SK-N-SH (cell line): ENCODE results near the gene TTC31. TPM values are rescaled to one million over a fixed set of nuclear protein-coding genes. Genes with fewer than 3 reads are reported as not detected.

Experiments
- CTCF ChIA-PET: fragments of 300-600, 350-600 bp; formaldehyde crosslinking; extraction: SDS; loops from one replicate; lab custom pipeline; 2021; lab: Yijun Ruan, JAX
- POLR2A ChIA-PET: fragments of 350-600 bp; sonication (Branson Sonifier 250); formaldehyde crosslinking; extraction: SDS; loops from one replicate; lab custom pipeline; 2020; ENCODE audit warnings: antibody characterized with exemption, inconsistent platforms; lab: Yijun Ruan, JAX
- DNase-seq: peaks from one replicate; pipeline ENCODE4 v3.0.0; 2012
- H2AFZ ChIP-seq: fragments of 200-600 bp; sonication (generic); 2 replicates; pipeline ENCODE4 v1.8.1; 2016; ENCODE audit warnings: antibody characterized with exemption, mild to moderate bottlenecking, low read depth
- H3F3A ChIP-seq: fragments of 200-600 bp; sonication (generic); replicated peaks from 2 replicates; pipeline ENCODE3; 2016; ENCODE audit warnings: antibody characterized with exemption, mild to moderate bottlenecking; ENCODE audit not compliant: insufficient read depth
- H3K27ac ChIP-seq, 2 experiments: fragments of 200-500 bp in 1 of 2; fragments of 200-600 bp in 1 of 2; sonication (Bioruptor generic) in 1 of 2; sonication (generic), shearing (Covaris generic) in 1 of 2; 2 replicates each; pipeline versions ENCODE4 v1.5.1 to v1.6.1; 2014 to 2016; ENCODE audit warnings: low read depth in 2 of 2, inconsistent platforms in 1 of 2, low read length in 1 of 2, mild to moderate bottlenecking in 1 of 2, mixed read lengths in 1 of 2
- H3K27me3 ChIP-seq: fragments of 200-600 bp; sonication (generic), shearing (Covaris generic); 2 replicates; pipeline ENCODE4 v1.6.1; 2016; ENCODE audit warnings: mixed run types; ENCODE audit not compliant: insufficient read depth
- H3K36me3 ChIP-seq, 2 experiments: fragments of 200-500 bp in 1 of 2; fragments of 200-600 bp in 1 of 2; sonication (Bioruptor generic) in 1 of 2; sonication (generic) in 1 of 2; replicated peaks in 1 of 2; 2 replicates each; pipeline versions ENCODE3 to v1.5.1; 2014 to 2016; ENCODE audit warnings: low read length in 1 of 2, mild to moderate bottlenecking in 1 of 2; ENCODE audit not compliant: insufficient read depth in 2 of 2, control insufficient read depth in 1 of 2
- H3K4me1 ChIP-seq, 2 experiments: fragments of 200-500 bp in 1 of 2; fragments of 200-600 bp in 1 of 2; sonication (Bioruptor generic) in 1 of 2; sonication (generic), shearing (Covaris generic) in 1 of 2; 2 replicates each; pipeline versions ENCODE4 v1.5.1 to v1.6.1; 2014 to 2016; ENCODE audit warnings: low read depth in 1 of 2, low read length in 1 of 2, mixed run types in 1 of 2; ENCODE audit not compliant: insufficient read depth in 2 of 2, control insufficient read depth in 1 of 2
- H3K4me2 ChIP-seq: fragments of 200-600 bp; sonication (generic), shearing (Covaris generic); 2 replicates; pipeline ENCODE4 v1.6.1; 2017; ENCODE audit warnings: mixed run types
- H3K4me3 ChIP-seq, 2 experiments: fragments of 200-500 bp in 1 of 2; fragments of 200-600 bp in 1 of 2; sonication (Bioruptor generic) in 1 of 2; sonication (generic), shearing (Covaris generic) in 1 of 2; 2 replicates each; pipeline versions ENCODE4 v1.5.1 to v1.8.1; 2014 to 2016; ENCODE audit warnings: low read depth in 2 of 2, inconsistent platforms in 1 of 2, low read length in 1 of 2, mild to moderate bottlenecking in 1 of 2, mixed read lengths in 1 of 2, moderate library complexity in 1 of 2
- H3K79me2 ChIP-seq: fragments of 200-600 bp; sonication (generic); 2 replicates; pipeline ENCODE4 v1.8.1; 2017; ENCODE audit warnings: mild to moderate bottlenecking; ENCODE audit not compliant: insufficient read depth
- H3K9ac ChIP-seq: fragments of 200-600 bp; sonication (generic); 2 replicates; pipeline ENCODE4 v1.6.1; 2017; ENCODE audit warnings: mixed run types
- H3K9me2 ChIP-seq: fragments of 200-600 bp; sonication (generic); 2 replicates; pipeline ENCODE4 v1.6.1; 2017; ENCODE audit warnings: mixed run types
- H3K9me3 ChIP-seq: fragments of 200-600 bp; sonication (generic); 2 replicates; pipeline ENCODE4 v1.6.1; 2017; ENCODE audit warnings: mixed run types, mild to moderate bottlenecking, moderate library complexity
- H4K20me1 ChIP-seq: fragments of 200-600 bp; sonication (generic); 2 replicates; pipeline ENCODE4 v1.6.1; 2017; ENCODE audit warnings: mild to moderate bottlenecking, mixed run types; ENCODE audit not compliant: insufficient read depth
- CHD2 ChIP-seq: fragments of 150-350 bp; IDR thresholded peaks from 2 replicates; pipeline ENCODE4 v1.6.1; 2018; ENCODE audit warnings: low read length; ENCODE audit not compliant: partially characterized antibody
- ELF1 ChIP-seq: IDR thresholded peaks from 2 replicates; pipeline ENCODE4 v1.4.0; 2012
- EP300 ChIP-seq, 2 experiments: IDR thresholded peaks; 2 replicates each; pipeline versions ENCODE4 v1.4.0 to v1.6.1; 2012; ENCODE audit warnings: borderline replicate concordance in 1 of 2, low read depth in 1 of 2, low read length in 1 of 2
- EZH2phosphoT487 ChIP-seq: fragments of 200-600 bp; sonication (generic); IDR thresholded peaks from 2 replicates; pipeline ENCODE4 v1.6.1; 2017; ENCODE audit warnings: low read depth, mixed run types, mild to moderate bottlenecking, antibody characterized with exemption, moderate library complexity, borderline replicate concordance
- FOXJ3 ChIP-seq: sonication (generic); formaldehyde crosslinking; IDR thresholded peaks from 2 replicates; pipeline ENCODE4 v1.5.1; 2020; ENCODE audit warnings: mild to moderate bottlenecking, missing genetic modification reagents
- GABPA ChIP-seq: IDR thresholded peaks from 2 replicates; pipeline ENCODE4 v1.4.0; 2012; ENCODE audit warnings: low read depth, mild to moderate bottlenecking
- GATA2 ChIP-seq: sonication (generic); formaldehyde crosslinking; IDR thresholded peaks from 2 replicates; pipeline ENCODE4 v1.5.0; 2020; ENCODE audit warnings: mild to moderate bottlenecking, missing genetic modification reagents
- JUND ChIP-seq: IDR thresholded peaks from 2 replicates; pipeline ENCODE4 v1.4.0; 2012
- MAX ChIP-seq: IDR thresholded peaks from 2 replicates; pipeline ENCODE4 v1.4.0; 2012; ENCODE audit warnings: low read depth
- MXI1 ChIP-seq: IDR thresholded peaks from 2 replicates; pipeline ENCODE4 v1.6.1; 2012; ENCODE audit warnings: mild to moderate bottlenecking, low read depth, low read length, improper control_type of control experiment
- NRF1 ChIP-seq: IDR thresholded peaks from 2 replicates; pipeline ENCODE4 v1.6.1; 2012; ENCODE audit warnings: low read depth, mild to moderate bottlenecking, low read length
- RAD21 ChIP-seq: IDR thresholded peaks from 2 replicates; pipeline ENCODE4 v1.6.1; 2012; ENCODE audit warnings: mild to moderate bottlenecking, low read length
- RCOR1 ChIP-seq: fragments of 150-350 bp; IDR thresholded peaks from 2 replicates; pipeline ENCODE4 v1.6.1; 2017; ENCODE audit warnings: antibody characterized with exemption, low read length
- REST ChIP-seq: IDR thresholded peaks from 2 replicates; pipeline ENCODE4 v1.6.1; 2012; ENCODE audit warnings: mild to moderate bottlenecking, low read depth, low read length, moderate library complexity
- RFX5 ChIP-seq: IDR thresholded peaks from 2 replicates; pipeline ENCODE4 v1.6.1; 2012; ENCODE audit warnings: mild to moderate bottlenecking, improper control_type of control experiment, low read length
- TCF12 ChIP-seq: IDR thresholded peaks from 2 replicates; pipeline ENCODE4 v1.4.0; 2012
- TEAD4 ChIP-seq: IDR thresholded peaks from 2 replicates; pipeline ENCODE4 v1.4.0; 2012; ENCODE audit warnings: mild to moderate bottlenecking, borderline replicate concordance; ENCODE audit not compliant: insufficient read depth
- USF2 ChIP-seq: fragments of 150-350 bp; IDR thresholded peaks from 2 replicates; pipeline ENCODE4 v1.6.1; 2017; ENCODE audit warnings: antibody characterized with exemption, low read length, low read depth, borderline replicate concordance
- WGBS: methylation state at CpG from one replicate; pipeline ENCODE4 v1.1.6; 2017; ENCODE audit warnings: low lambda C conversion rate; 5-methylcytosine and 5-hydroxymethylcytosine counted together
- polyA plus RNA-seq, 3 experiments: library from polyadenylated mRNA; depleted of rRNA; stranded (reverse); fragments of >200 nt; gene quantifications; 2 replicates each; pipeline ENCODE4 v1.2.3, GENCODE V29; 2012
- TF ChIP-seq, protein P1 (sequence below): IDR thresholded peaks from 2 replicates; pipeline ENCODE4; 2012
- TF ChIP-seq, protein P2 (sequence below): fragments of 150-350 bp; IDR thresholded peaks from 2 replicates; pipeline ENCODE4 v1.6.1; 2016; ENCODE audit warnings: mild to moderate bottlenecking, low read depth, low read length

The TTC31 gene
- polyA plus RNA-seq, 1 of the 3 experiments (the other 2 are of a cell fraction) = 27.9 TPM

DNA sequence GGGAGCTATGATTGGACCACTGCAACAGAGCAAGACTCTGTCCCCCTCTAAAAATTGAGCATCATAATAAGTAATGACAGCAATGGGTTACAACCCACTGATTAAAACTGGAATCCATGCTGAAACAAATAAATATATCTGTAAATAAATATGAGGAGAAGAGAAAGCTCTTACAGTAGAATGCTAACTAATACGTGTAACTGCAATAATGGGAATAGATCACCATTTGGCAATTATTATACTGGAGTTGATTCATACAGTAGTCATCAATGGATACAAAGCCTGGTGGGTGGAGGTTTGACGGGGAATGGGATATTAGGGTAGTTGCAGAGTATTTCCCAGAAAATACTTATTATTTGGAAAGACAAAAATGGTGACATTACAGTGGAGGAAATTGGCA is 34.1 kb upstream of the TTC31 start (continued):
- TF ChIP-seq TCF12 = no peak
- TF ChIP-seq MAX = no peak
- no peak for TF ChIP-seq RCOR1
- no peak for TF ChIP-seq GATA2 (CRISPR knock-in tag)
- no peak for TF ChIP-seq RFX5
- no peak for TF ChIP-seq REST
- TF ChIP-seq RAD21 = no peak

GRCh38 chr2:74450570-74451190 is 32.2 kb upstream of the TTC31 start:
- H3K36me3 ChIP-seq = no peaks in the 10 kb centered on the region
- TF ChIP-seq CHD2 (no peak), EP300 (IDR thresholded peaks at IDR 0.05; ENCODE audit: borderline replicate concordance in 1 of 2, low read depth in 1 of 2, low read length in 1 of 2) (no peak), FOXJ3 (CRISPR knock-in tag) (no peak), RCOR1 (no peak), GATA2 (CRISPR knock-in tag) (no peak), ELF1 (no peak), TCF12 (no peak), NRF1 (no peak), USF2 (no peak), RFX5 (no peak), MXI1 (no peak), GABPA (no peak), TEAD4 (no peak), JUND (no peak), EZH2phosphoT487 (no peak)
- TF ChIP-seq, protein P1, sequence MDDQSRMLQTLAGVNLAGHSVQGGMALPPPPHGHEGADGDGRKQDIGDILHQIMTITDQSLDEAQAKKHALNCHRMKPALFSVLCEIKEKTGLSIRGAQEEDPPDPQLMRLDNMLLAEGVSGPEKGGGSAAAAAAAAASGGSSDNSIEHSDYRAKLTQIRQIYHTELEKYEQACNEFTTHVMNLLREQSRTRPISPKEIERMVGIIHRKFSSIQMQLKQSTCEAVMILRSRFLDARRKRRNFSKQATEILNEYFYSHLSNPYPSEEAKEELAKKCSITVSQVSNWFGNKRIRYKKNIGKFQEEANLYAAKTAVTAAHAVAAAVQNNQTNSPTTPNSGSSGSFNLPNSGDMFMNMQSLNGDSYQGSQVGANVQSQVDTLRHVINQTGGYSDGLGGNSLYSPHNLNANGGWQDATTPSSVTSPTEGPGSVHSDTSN = no peak
- TF ChIP-seq, protein P2, sequence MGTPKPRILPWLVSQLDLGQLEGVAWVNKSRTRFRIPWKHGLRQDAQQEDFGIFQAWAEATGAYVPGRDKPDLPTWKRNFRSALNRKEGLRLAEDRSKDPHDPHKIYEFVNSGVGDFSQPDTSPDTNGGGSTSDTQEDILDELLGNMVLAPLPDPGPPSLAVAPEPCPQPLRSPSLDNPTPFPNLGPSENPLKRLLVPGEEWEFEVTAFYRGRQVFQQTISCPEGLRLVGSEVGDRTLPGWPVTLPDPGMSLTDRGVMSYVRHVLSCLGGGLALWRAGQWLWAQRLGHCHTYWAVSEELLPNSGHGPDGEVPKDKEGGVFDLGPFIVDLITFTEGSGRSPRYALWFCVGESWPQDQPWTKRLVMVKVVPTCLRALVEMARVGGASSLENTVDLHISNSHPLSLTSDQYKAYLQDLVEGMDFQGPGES = no peak
- TF ChIP-seq, all 33 proteins: peak for 0
- Histone ChIP-seq H3K4me2 (no peak overlapping the region), H3K27ac (no peak overlapping the region), H3K9me3 (no peaks in the 10 kb centered on the region), H3K27me3 (no peaks in the 10 kb centered on the region), H3K4me1 (peaks cover 3 to 4% of the 10 kb centered on the region in 2 experiments; a peak in 2 of 4 replicates), H3K9ac (no peak overlapping the region), H2AFZ (no peak overlapping the region), H3K4me3 (no peak overlapping the region), H3F3A (peaks cover 7% of the 10 kb centered on the region), H3K9me2 (no peaks in the 10 kb centered on the region), H3K79me2 (peaks cover 7% of the 10 kb centered on the region), H4K20me1 (no peaks in the 10 kb centered on the region)
- ChIA-PET CTCF (interaction anchor here (0.7 kb wide), 1 partner anchor 99 kb away, joined by 3 read pairs; no protein-coding TSS in a partner anchor), POLR2A (no interaction called here)
- 72% methylated on average over 3 of the region's 3 CpGs for WGBS
- no peak for DNase-seq
